Gastrocnemius medialis (tissue), 4 donors: Measurements from ENCODE around the gene XDH.

Source experiments
- POLR2A ChIP-seq, 2 donors: fragments of 450-650 bp; IDR thresholded peaks; one replicate each; pipeline ENCODE4 v1.6.1; 2017; ENCODE audit warnings: antibody characterized with exemption in 2 of 2, mild to moderate bottlenecking in 2 of 2, moderate library complexity in 2 of 2
- TF ChIP-seq, protein P1 (sequence below), 5 experiments: fragments of 450-650 bp in 3 of 5; fragments of 200-600 bp in 2 of 5; sonication (generic) in 2 of 5; IDR thresholded peaks in 4 of 5; conservative IDR thresholded peaks in 1 of 5; 1 replicate in 4 of 5; 2 replicates in 1 of 5; pipeline ENCODE4 v1.5.1; 2016 to 2019; ENCODE audit warnings: antibody characterized with exemption in 5 of 5, mild to moderate bottlenecking in 3 of 5, moderate library complexity in 3 of 5

DNA sequence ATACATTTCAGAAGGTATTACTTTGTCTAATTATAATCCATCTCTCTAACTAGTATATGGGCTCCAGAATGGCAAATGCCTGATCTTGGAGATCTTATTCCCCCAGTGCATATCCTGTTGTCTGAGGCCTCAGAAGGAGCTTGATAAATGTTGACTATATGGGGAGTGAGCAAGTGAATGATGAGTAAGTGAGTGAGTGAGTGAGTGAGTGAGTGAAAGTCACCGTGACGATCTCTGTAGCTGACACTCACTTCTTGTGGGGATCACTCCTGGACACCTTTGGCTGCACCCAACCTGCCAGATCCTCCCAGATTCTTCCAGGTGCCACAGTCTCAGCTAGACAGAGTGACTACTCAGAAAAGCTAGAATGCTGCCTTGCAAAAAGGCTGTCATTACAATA lies 2.8 kb downstream of the XDH start:
- TF ChIP-seq, protein P1, sequence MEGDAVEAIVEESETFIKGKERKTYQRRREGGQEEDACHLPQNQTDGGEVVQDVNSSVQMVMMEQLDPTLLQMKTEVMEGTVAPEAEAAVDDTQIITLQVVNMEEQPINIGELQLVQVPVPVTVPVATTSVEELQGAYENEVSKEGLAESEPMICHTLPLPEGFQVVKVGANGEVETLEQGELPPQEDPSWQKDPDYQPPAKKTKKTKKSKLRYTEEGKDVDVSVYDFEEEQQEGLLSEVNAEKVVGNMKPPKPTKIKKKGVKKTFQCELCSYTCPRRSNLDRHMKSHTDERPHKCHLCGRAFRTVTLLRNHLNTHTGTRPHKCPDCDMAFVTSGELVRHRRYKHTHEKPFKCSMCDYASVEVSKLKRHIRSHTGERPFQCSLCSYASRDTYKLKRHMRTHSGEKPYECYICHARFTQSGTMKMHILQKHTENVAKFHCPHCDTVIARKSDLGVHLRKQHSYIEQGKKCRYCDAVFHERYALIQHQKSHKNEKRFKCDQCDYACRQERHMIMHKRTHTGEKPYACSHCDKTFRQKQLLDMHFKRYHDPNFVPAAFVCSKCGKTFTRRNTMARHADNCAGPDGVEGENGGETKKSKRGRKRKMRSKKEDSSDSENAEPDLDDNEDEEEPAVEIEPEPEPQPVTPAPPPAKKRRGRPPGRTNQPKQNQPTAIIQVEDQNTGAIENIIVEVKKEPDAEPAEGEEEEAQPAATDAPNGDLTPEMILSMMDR (IDR thresholded peaks at IDR 0.05 in 4 of 5, conservative IDR thresholded peaks at IDR 0.05 in 1 of 5) = no peak
- TF ChIP-seq POLR2A (IDR thresholded peaks at IDR 0.05) = no peak
